CD4-positive, CD25-positive, alpha-beta regulatory T cell (primary cell): Measurements from ENCODE around the gene FOXP1. TPM values are rescaled to one million over a fixed set of nuclear protein-coding genes. Genes with fewer than 3 reads are reported as not detected.

Experiments used
- ATAC-seq, 2 donors: fragments of 150-1000 bp; cut with Tn5 transposase; one replicate each; pipeline ENCODE4 v1.10.0; 2021; ENCODE audit warnings: low read depth in 2 of 2, moderate number of reproducible peaks in 2 of 2, moderate library complexity in 1 of 2
- DNase-seq, 3 donors: peaks; one replicate each; pipeline versions ENCODE4 v3.0.0 to v3.0.0-alpha.2; 2012 to 2022; ENCODE audit warnings: mixed read lengths in 1 of 3
- H3K27ac ChIP-seq: one replicate; pipeline ENCODE4 v1.7.0; 2013; ENCODE audit warnings: mild to moderate bottlenecking, low read length; ENCODE audit not compliant: insufficient read depth, poor library complexity, severe bottlenecking
- H3K27me3 ChIP-seq: one replicate; pipeline ENCODE4 v1.7.0; 2013; ENCODE audit warnings: low read length; ENCODE audit not compliant: control insufficient read depth, insufficient read depth
- H3K36me3 ChIP-seq: one replicate; pipeline ENCODE4 v1.7.0; 2013; ENCODE audit warnings: mild to moderate bottlenecking, low read length, moderate library complexity; ENCODE audit not compliant: control insufficient read depth, insufficient read depth
- H3K4me1 ChIP-seq: 2 replicates; pipeline ENCODE4 v1.7.0; 2013; ENCODE audit warnings: mild to moderate bottlenecking, low read length; ENCODE audit not compliant: insufficient read depth, control insufficient read depth, poor library complexity, severe bottlenecking
- H3K4me3 ChIP-seq: one replicate; pipeline ENCODE4 v1.7.0; 2013; ENCODE audit warnings: low read depth, mild to moderate bottlenecking, low read length, moderate library complexity
- H3K9me3 ChIP-seq, 2 experiments: 1 replicate in 1 of 2; 2 replicates in 1 of 2; pipeline ENCODE4 v1.7.0; 2013; ENCODE audit warnings: low read length in 2 of 2, mild to moderate bottlenecking in 1 of 2, moderate library complexity in 1 of 2; ENCODE audit not compliant: control insufficient read depth in 2 of 2
- H3K27ac Mint-ChIP-seq, 3 donors: one replicate each; pipeline ENCODE4 v1.8.0; 2020 to 2022; ENCODE audit warnings: mild to moderate bottlenecking in 3 of 3, mixed read lengths in 3 of 3, moderate library complexity in 2 of 3
- H3K27me3 Mint-ChIP-seq: one replicate; pipeline ENCODE4 v1.8.0; 2022; ENCODE audit warnings: mild to moderate bottlenecking, mixed read lengths
- H3K36me3 Mint-ChIP-seq: one replicate; pipeline ENCODE4 v1.8.0; 2020; ENCODE audit warnings: mixed read lengths
- H3K4me1 Mint-ChIP-seq, 4 donors: one replicate each; pipeline ENCODE4 v1.8.0; 2020 to 2022; ENCODE audit warnings: mixed read lengths in 4 of 4, mild to moderate bottlenecking in 1 of 4
- H3K4me3 Mint-ChIP-seq, 4 donors: one replicate each; pipeline ENCODE4 v1.8.0; 2020 to 2022; ENCODE audit warnings: mild to moderate bottlenecking in 4 of 4, mixed read lengths in 4 of 4, moderate library complexity in 3 of 4
- H3K9me3 Mint-ChIP-seq, 7 donors: one replicate each; pipeline ENCODE4 v1.8.0; 2020 to 2022; ENCODE audit warnings: mixed read lengths in 7 of 7, mild to moderate bottlenecking in 3 of 7, moderate library complexity in 2 of 7
- polyA plus RNA-seq, 4 donors: library from polyadenylated mRNA; unstranded; fragments of 300-500 nt; fragmentation: Illumina TruSeq; gene quantifications; one replicate each; pipeline ENCODE4 v1.2.3, GENCODE V29; 2021
- total RNA-seq: library from RNA; stranded (reverse); gene quantifications from one replicate; pipeline ENCODE4 v1.2.3, GENCODE V29; 2022

FOXP1 gene
- total and polyA plus RNA-seq, 5 donors from 2014 or later = 301 to 599 (median 346) TPM

- no peak for ATAC-seq
Observed at GRCh38 chr3:71319771-71320170, 263.8 kb downstream of the FOXP1 start.

GRCh38 chr3:71318458-71318827, 265.1 kb downstream of the FOXP1 start:
- H3K4me1 Mint-ChIP-seq = peaks cover 5 to 53% (median 19%) of the 10 kb centered on the region in 4 donors
- no peak overlapping the region for H3K4me3 ChIP-seq

More at GRCh38 chr3:71319771-71320170, 263.8 kb downstream of the FOXP1 start:
- Mint-ChIP-seq H3K9me3 (no peaks in the 10 kb centered on the region), H3K4me3 (no peak overlapping the region), H3K36me3 (peaks cover 20% of the 10 kb centered on the region), H3K4me1 (peaks cover 5 to 53% (median 19%) of the 10 kb centered on the region in 4 donors), H3K27me3 (no peaks in the 10 kb centered on the region), H3K27ac (no peak overlapping the region)
- no peaks in the 10 kb centered on the region for H3K4me1 ChIP-seq
- H3K4me3 ChIP-seq = no peak overlapping the region
- H3K27ac ChIP-seq = no peak overlapping the region
- H3K27me3 ChIP-seq = no peaks in the 10 kb centered on the region
- no peak for DNase-seq
- H3K36me3 ChIP-seq = peaks cover 4% of the 10 kb centered on the region
- H3K9me3 ChIP-seq = no peaks in the 10 kb centered on the region

GRCh38 chr3:71317749-71318457, 265.6 kb downstream of the FOXP1 start:
- Mint-ChIP-seq H3K27ac (peak overlapping the region; percentile 78 to 90 (median 78)), H3K9me3 (no peaks in the 10 kb centered on the region), H3K4me3 (peak overlapping the region in 2 of 4 donors; percentile 16 to 43), H3K36me3 (peaks cover 12% of the 10 kb centered on the region), H3K4me1 (peaks cover 5 to 49% (median 17%) of the 10 kb centered on the region in 4 donors), H3K27me3 (no peaks in the 10 kb centered on the region)
- H3K9me3 ChIP-seq = no peaks in the 10 kb centered on the region
- no peak for DNase-seq
- no peaks in the 10 kb centered on the region for H3K27me3 ChIP-seq
- H3K27ac ChIP-seq = no peak overlapping the region
- H3K4me1 ChIP-seq = no peaks in the 10 kb centered on the region
- peaks cover 4% of the 10 kb centered on the region for H3K36me3 ChIP-seq
- no peak overlapping the region for H3K4me3 ChIP-seq
- no peak for ATAC-seq

More at GRCh38 chr3:71318458-71318827, 265.1 kb downstream of the FOXP1 start:
- Histone ChIP-seq H3K36me3 (peaks cover 4% of the 10 kb centered on the region), H3K9me3 (no peaks in the 10 kb centered on the region), H3K27me3 (no peaks in the 10 kb centered on the region), H3K27ac (peak overlapping the region; percentile 23), H3K4me1 (no peaks in the 10 kb centered on the region)
- Mint-ChIP-seq H3K27me3 (no peaks in the 10 kb centered on the region), H3K9me3 (no peaks in the 10 kb centered on the region), H3K4me3 (no peak overlapping the region), H3K36me3 (peaks cover 16% of the 10 kb centered on the region), H3K27ac (peak overlapping the region in 1 of 3 donors; percentile 28)
- DNase-seq = no peak
- no peak for ATAC-seq

GRCh38 chr3:71317140-71317539, 266.4 kb downstream of the FOXP1 start:
- H3K9me3 Mint-ChIP-seq = no peaks in the 10 kb centered on the region
- Histone ChIP-seq H3K9me3 (no peaks in the 10 kb centered on the region), H3K4me1 (no peaks in the 10 kb centered on the region), H3K27ac (no peak overlapping the region), H3K27me3 (no peaks in the 10 kb centered on the region), H3K4me3 (no peak overlapping the region), H3K36me3 (peaks cover 4% of the 10 kb centered on the region)
- peaks cover 6 to 50% (median 16%) of the 10 kb centered on the region in 4 donors for H3K4me1 Mint-ChIP-seq
- no peak for DNase-seq
- no peak for ATAC-seq
- H3K4me3 Mint-ChIP-seq = no peak overlapping the region
- peaks cover 7% of the 10 kb centered on the region for H3K36me3 Mint-ChIP-seq
- no peaks in the 10 kb centered on the region for H3K27me3 Mint-ChIP-seq
- H3K27ac Mint-ChIP-seq = peak overlapping the region; percentile 32 to 90 (median 54)

GRCh38 chr3:71316066-71316777, 267.3 kb downstream of the FOXP1 start:
- Histone ChIP-seq H3K36me3 (peaks cover 4% of the 10 kb centered on the region), H3K27ac (peak overlapping the region; percentile 33), H3K4me3 (no peak overlapping the region), H3K9me3 (no peaks in the 10 kb centered on the region), H3K27me3 (no peaks in the 10 kb centered on the region), H3K4me1 (no peaks in the 10 kb centered on the region)
- Mint-ChIP-seq H3K36me3 (peaks cover 6% of the 10 kb centered on the region), H3K4me3 (peak overlapping the region in 1 of 4 donors; percentile 24), H3K9me3 (no peaks in the 10 kb centered on the region), H3K4me1 (peaks cover 12 to 54% (median 21%) of the 10 kb centered on the region in 4 donors), H3K27ac (peak overlapping the region; percentile 84 to 90 (median 90)), H3K27me3 (no peaks in the 10 kb centered on the region)
- ATAC-seq = no peak
- no peak for DNase-seq

- peaks cover 12 to 62% (median 25%) of the 10 kb centered on the region in 4 donors for H3K4me1 Mint-ChIP-seq
- no peaks in the 10 kb centered on the region for H3K27me3 ChIP-seq
- H3K27ac Mint-ChIP-seq = peak overlapping the region; percentile 84 to 90 (median 90)
- no peak for DNase-seq
- no peaks in the 10 kb centered on the region for H3K9me3 Mint-ChIP-seq
- H3K36me3 Mint-ChIP-seq = peaks cover 11% of the 10 kb centered on the region
- H3K4me3 Mint-ChIP-seq = no peak overlapping the region
- peaks cover 4% of the 10 kb centered on the region for H3K36me3 ChIP-seq
- H3K4me3 ChIP-seq = no peak overlapping the region
- H3K4me1 ChIP-seq = no peaks in the 10 kb centered on the region
- ATAC-seq = no peak
- H3K27ac ChIP-seq = no peak overlapping the region
- no peaks in the 10 kb centered on the region for H3K9me3 ChIP-seq
- no peaks in the 10 kb centered on the region for H3K27me3 Mint-ChIP-seq
Observed at GRCh38 chr3:71315431-71315830, 268.1 kb downstream of the FOXP1 start.

GRCh38 chr3:71313844-71314243, 269.7 kb downstream of the FOXP1 start:
- no peak overlapping the region for H3K4me3 Mint-ChIP-seq
- Histone ChIP-seq H3K9me3 (no peaks in the 10 kb centered on the region), H3K27me3 (no peaks in the 10 kb centered on the region), H3K36me3 (peaks cover 4% of the 10 kb centered on the region), H3K27ac (no peak overlapping the region), H3K4me3 (no peak overlapping the region), H3K4me1 (peaks cover 9% of the 10 kb centered on the region)
- no peak for ATAC-seq
- H3K36me3 Mint-ChIP-seq = peaks cover 13% of the 10 kb centered on the region
- peak overlapping the region in 2 of 3 donors; percentile 15 to 60 for H3K27ac Mint-ChIP-seq
- no peak for DNase-seq
- peaks cover 24 to 77% (median 39%) of the 10 kb centered on the region in 4 donors for H3K4me1 Mint-ChIP-seq
- no peaks in the 10 kb centered on the region for H3K27me3 Mint-ChIP-seq
- no peaks in the 10 kb centered on the region for H3K9me3 Mint-ChIP-seq
